Ovary (tissue), 9 donors: ENCODE measurements around the gene RETREG3. TPM values are rescaled to one million over a fixed set of nuclear protein-coding genes. Genes with fewer than 3 reads are reported as not detected.

Source experiments
- DNase-seq, 5 donors: peaks; one replicate each; pipeline ENCODE4 v3.0.0-alpha.2; 2019 to 2020
- H3K27ac ChIP-seq, 2 donors: fragments of 200-600 bp; one replicate each; pipeline versions ENCODE4 v1.5.1 to v1.8.0; 2019 to 2022
- H3K27me3 ChIP-seq: fragments of 200-600 bp; one replicate; pipeline ENCODE4 v1.8.0; 2022
- H3K36me3 ChIP-seq: fragments of 200-600 bp; sonication (generic); one replicate; pipeline ENCODE4 v1.5.1; 2019
- H3K4me1 ChIP-seq: one replicate; pipeline ENCODE4 v1.8.1; 2013; ENCODE audit warnings: mild to moderate bottlenecking, moderate library complexity; ENCODE audit not compliant: insufficient read depth
- H3K4me3 ChIP-seq: fragments of 200-600 bp; sonication (generic); one replicate; pipeline ENCODE4 v1.5.1; 2017
- H3K9me3 ChIP-seq, 2 donors: fragments of 200-600 bp in 1 of 2; sonication (generic) in 1 of 2; one replicate each; pipeline versions ENCODE4 v1.5.1 to v1.8.1; 2013 to 2019; ENCODE audit warnings: mild to moderate bottlenecking in 1 of 2, moderate library complexity in 1 of 2
- EP300 ChIP-seq: sonication (generic); formaldehyde crosslinking; IDR thresholded peaks from one replicate; pipeline ENCODE4 v1.6.1; 2017; ENCODE audit warnings: antibody characterized with exemption
- POLR2A ChIP-seq: fragments of 450-650 bp; IDR thresholded peaks from one replicate; pipeline ENCODE4 v1.6.1; 2017; ENCODE audit warnings: antibody characterized with exemption, mild to moderate bottlenecking, moderate library complexity
- WGBS, 3 donors: extraction: QIAGEN DNeasy Blood & Tissue Kit in 1 of 3; methylation state at CpG; one replicate each; pipeline versions ENCODE4 v1.1.5 to v1.1.7; 2013 to 2017; 5-methylcytosine and 5-hydroxymethylcytosine counted together
- intact Hi-C, 4 donors: fragments of 100-400 bp; cut with DNase I; formaldehyde crosslinking; loops; one replicate each; pipeline versions ENCODE4 v1.11.0 to v1.15.1; 2022 to 2023
- polyA plus RNA-seq, 2 donors: library from polyadenylated mRNA; stranded (reverse); fragments of 200-250 nt in 1 of 2; fragments of 350-450 nt in 1 of 2; fragmentation: Illumina TruSeq in 1 of 2; extraction: RNeasy Lipid Tissue Mini Kit (QIAGEN cat#74804) in 1 of 2; gene quantifications; one replicate each; pipeline ENCODE4 v1.2.3, GENCODE V29; 2013 to 2014
- total RNA-seq, 7 donors: library from RNA; depleted of rRNA in 2 of 7; stranded (reverse); fragments of >200 nt in 2 of 7; fragmentation: NEBNext Ultra II Directional in 3 of 7; extraction: Animal tissue kit (Norgen Biotek cat#: 25700) in 3 of 7; gene quantifications; one replicate each; pipeline versions ENCODE4 v1.1.0 to v1.2.4, GENCODE V29; 2016 to 2023
- TF ChIP-seq, protein P1 (sequence below), 3 donors: fragments of 450-650 bp in 2 of 3; fragments of 200-600 bp in 1 of 3; IDR thresholded peaks; one replicate each; pipeline versions ENCODE4 v1.5.1 to v1.8.0; 2016 to 2022; ENCODE audit warnings: antibody characterized with exemption in 3 of 3, mild to moderate bottlenecking in 1 of 3
- donor health status: DM: no; HTN: no; CAD: no; lungs with moderate emphysema.
- donor health status: DM: no; HTN: no; CAD: no.
- donor health status: Bipolar disorder and iron deficiency.
- donor health status: DM: yes; HTN: yes; CAD: no.
- donor health status: DM: no; HTN: no; CAD: no.
- donor health status: DM: yes; HTN: yes; CAD: no.

RETREG3 gene
- total and polyA plus RNA-seq, 9 donors, result 25.8 to 63.0 (median 46.4) TPM

DNA sequence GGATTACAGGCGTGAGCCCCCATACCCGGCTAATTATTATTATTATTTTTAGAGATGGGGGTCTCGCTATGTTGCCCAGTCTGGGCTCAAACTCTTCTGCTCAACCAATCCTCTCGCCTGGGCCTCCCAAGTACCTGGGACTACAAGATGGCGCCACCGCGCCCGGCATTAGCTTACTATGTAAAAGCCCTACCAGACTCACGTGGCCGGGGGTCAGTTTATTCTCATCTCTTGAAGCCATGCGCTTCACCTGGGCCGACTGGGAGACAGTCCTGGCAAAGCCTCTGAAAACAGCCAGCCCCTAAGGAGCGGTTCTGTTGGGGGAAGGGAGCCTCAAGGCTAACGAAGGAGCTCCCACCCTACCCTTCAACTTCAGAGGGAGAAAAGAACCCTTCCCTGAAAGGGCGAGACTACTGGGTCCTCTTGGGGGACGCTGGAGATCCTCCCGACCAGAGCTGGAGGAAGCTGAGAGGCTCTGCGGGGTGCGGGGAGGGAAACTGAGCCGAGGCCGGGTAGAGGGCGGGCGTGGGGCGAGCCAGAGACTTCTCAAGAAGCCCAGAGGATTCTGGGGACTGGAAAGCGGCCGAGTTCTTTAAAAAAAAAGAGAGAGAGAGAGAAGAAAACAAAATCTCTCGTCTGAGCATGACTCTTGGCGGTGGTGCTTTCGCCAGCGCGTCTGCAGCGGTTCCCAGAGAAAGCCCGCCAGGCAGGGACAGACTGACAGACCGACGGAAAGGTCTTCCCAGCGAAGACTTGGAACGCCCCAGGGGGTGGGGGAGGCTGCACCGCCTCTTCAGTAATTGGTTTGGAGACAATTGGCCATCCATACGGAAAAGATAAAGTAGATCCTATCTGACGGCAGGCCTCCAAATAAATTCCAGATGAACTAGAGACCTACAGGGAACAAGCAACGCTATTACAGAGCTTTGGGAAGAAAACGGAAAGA, 44.3 kb upstream of the RETREG3 start:
- Histone ChIP-seq H3K27ac (peak overlapping the region; percentile 77 to 82), H3K36me3 (no peaks in the 10 kb centered on the region), H3K9me3 (no peaks in the 10 kb centered on the region), H3K27me3 (no peaks in the 10 kb centered on the region), H3K4me3 (peak overlapping the region; percentile 39), H3K4me1 (peaks cover 5% of the 10 kb centered on the region)
- peak; percentile 72 to 83 (median 75) for DNase-seq
- intact Hi-C loops, result no loop called here
- TF ChIP-seq POLR2A (no peak), EP300 (no peak)
- TF ChIP-seq, protein P1, sequence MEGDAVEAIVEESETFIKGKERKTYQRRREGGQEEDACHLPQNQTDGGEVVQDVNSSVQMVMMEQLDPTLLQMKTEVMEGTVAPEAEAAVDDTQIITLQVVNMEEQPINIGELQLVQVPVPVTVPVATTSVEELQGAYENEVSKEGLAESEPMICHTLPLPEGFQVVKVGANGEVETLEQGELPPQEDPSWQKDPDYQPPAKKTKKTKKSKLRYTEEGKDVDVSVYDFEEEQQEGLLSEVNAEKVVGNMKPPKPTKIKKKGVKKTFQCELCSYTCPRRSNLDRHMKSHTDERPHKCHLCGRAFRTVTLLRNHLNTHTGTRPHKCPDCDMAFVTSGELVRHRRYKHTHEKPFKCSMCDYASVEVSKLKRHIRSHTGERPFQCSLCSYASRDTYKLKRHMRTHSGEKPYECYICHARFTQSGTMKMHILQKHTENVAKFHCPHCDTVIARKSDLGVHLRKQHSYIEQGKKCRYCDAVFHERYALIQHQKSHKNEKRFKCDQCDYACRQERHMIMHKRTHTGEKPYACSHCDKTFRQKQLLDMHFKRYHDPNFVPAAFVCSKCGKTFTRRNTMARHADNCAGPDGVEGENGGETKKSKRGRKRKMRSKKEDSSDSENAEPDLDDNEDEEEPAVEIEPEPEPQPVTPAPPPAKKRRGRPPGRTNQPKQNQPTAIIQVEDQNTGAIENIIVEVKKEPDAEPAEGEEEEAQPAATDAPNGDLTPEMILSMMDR (IDR thresholded peaks at IDR 0.05), result no peak
- WGBS, 3 donors, result 19% methylated on average over 42 of the region's 42 CpGs

DNA sequence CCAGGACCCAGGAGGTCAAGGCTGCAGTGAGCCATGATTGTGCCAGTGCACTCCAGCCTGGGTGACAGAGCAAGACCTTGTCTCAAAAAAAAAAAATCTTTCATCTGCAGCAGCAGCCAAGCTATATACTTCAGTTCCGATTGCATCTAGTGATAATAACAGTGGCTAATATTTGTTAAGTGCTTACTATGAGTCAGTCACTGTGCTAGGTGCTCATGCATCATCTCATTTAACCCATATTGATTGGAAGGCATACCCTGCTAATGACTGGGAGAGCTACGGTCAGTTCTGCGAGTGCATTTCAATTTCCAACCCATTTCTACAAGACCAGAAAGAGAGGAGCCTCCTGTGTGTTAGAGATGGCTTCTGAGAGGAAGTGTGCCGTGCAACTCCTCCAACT, 42.2 kb upstream of the RETREG3 start:
- H3K4me3 ChIP-seq, result no peak overlapping the region
- peaks cover 5% of the 10 kb centered on the region for H3K4me1 ChIP-seq
- H3K36me3 ChIP-seq, result no peaks in the 10 kb centered on the region
- intact Hi-C loops, result no loop called here
- WGBS, 3 donors, result 77 to 88% (median 80%) methylated on average over 4 of the region's 4 CpGs
- no peak overlapping the region for H3K27ac ChIP-seq
- no peak for DNase-seq
- TF ChIP-seq, protein P1 (IDR thresholded peaks at IDR 0.05), result no peak
- no peak for TF ChIP-seq EP300
- no peak for TF ChIP-seq POLR2A
- no peaks in the 10 kb centered on the region for H3K27me3 ChIP-seq
- no peaks in the 10 kb centered on the region for H3K9me3 ChIP-seq

DNA sequence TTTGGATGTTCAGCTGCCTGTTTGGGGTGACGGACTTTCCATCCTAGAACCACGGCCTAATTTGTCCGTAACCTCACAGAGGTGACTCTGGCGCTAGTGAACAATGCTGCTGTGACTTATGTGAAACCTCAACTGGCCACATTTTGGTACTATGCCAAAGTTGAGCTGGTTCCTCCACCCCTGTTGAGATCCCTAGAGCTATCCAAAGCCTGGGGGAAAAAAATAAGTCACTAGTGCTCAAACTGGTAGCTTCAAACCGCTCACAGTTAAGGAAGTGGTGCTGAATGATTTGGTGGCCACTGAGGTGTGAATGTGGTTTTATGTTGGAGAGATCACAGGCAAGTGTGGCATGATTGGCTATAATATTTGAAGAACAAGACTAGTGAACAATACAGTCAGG, 38.6 kb upstream of the RETREG3 start:
- Histone ChIP-seq H3K27ac (no peak overlapping the region), H3K4me3 (no peak overlapping the region), H3K9me3 (no peaks in the 10 kb centered on the region), H3K4me1 (no peaks in the 10 kb centered on the region), H3K36me3 (no peaks in the 10 kb centered on the region), H3K27me3 (no peaks in the 10 kb centered on the region)
- TF ChIP-seq POLR2A (no peak), EP300 (no peak)
- TF ChIP-seq, protein P1 (IDR thresholded peaks at IDR 0.05), result no peak
- intact Hi-C loops, result no loop called here
- no peak for DNase-seq
- 86 to 92% (median 91%) methylated on average over 5 of the region's 5 CpGs for WGBS, 3 donors

GRCh38 chr17:42642336-42642735, 33.2 kb upstream of the RETREG3 start:
- intact Hi-C loops, result no loop called here
- H3K4me1 ChIP-seq, result no peaks in the 10 kb centered on the region
- DNase-seq, result no peak

More at GRCh38 chr17:42642336-42642735, 33.2 kb upstream of the RETREG3 start:
- H3K36me3 ChIP-seq, result no peaks in the 10 kb centered on the region
- 22 to 33% (median 31%) methylated on average over 2 of the region's 2 CpGs for WGBS, 3 donors
- H3K9me3 ChIP-seq, result no peaks in the 10 kb centered on the region
- H3K27ac ChIP-seq, result no peak overlapping the region
- H3K4me3 ChIP-seq, result no peak overlapping the region
- H3K27me3 ChIP-seq, result no peaks in the 10 kb centered on the region
- TF ChIP-seq, protein P1 (IDR thresholded peaks at IDR 0.05), result no peak
- TF ChIP-seq EP300 (no peak), POLR2A (no peak)
